Breast epithelium (tissue), 3 donors: ENCODE results near the gene EEF1AKMT3.

ENCODE experiments used
- POLR2A ChIP-seq: fragments of 450-650 bp; IDR thresholded peaks from one replicate; pipeline ENCODE4 v1.6.1; 2016; ENCODE audit warnings: antibody characterized with exemption, mild to moderate bottlenecking, moderate library complexity
- TF ChIP-seq, protein P1 (sequence below), 3 donors: fragments of 450-650 bp; IDR thresholded peaks; one replicate each; pipeline ENCODE4 v1.5.1; 2016 to 2017; ENCODE audit warnings: antibody characterized with exemption in 3 of 3, mild to moderate bottlenecking in 3 of 3, moderate library complexity in 3 of 3

DNA sequence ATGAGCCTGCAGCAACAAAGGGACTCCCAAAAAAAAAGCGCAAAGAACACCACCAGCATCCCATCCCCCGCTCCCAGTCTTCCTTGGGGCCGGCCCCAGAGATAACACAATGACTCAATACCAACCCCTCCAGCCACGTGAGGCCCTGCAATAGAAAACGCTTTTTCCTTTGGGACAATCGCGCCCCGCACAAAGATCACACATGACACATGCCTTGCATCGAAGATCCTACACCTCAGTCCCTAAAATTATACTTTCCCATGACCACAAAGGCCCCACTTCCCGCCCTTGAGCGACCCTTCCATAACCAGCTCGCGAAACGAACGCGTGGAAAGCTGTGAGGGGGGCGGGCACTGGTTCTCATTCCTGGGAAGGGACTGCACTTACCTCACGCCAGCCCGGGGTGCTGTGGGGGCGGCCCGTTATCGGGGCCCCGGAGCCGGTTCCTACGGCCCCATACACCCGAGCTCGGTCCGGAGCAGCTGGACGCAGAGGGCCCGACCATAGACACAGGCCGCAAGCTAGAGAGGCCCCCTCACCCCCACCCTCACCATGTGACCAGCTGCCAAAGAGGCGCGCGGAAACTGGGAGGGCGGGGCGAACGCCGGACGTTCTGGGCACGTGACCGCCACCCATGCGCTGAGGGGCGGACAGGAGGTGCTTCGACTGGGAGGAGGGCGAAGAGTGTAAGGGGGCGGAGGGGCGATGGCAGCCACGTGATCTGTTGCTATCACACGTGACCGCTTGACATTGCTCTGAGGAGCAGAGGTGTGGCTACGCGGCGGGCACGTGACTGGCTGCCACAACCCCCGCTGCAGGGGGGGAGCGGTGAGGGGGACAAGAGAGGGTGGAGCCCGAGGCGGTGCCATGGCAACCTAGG, 20.4 kb upstream of the EEF1AKMT3 start, which contains the start of gene CDK4:
- peak; percentile 31 for TF ChIP-seq POLR2A
- TF ChIP-seq, protein P1, sequence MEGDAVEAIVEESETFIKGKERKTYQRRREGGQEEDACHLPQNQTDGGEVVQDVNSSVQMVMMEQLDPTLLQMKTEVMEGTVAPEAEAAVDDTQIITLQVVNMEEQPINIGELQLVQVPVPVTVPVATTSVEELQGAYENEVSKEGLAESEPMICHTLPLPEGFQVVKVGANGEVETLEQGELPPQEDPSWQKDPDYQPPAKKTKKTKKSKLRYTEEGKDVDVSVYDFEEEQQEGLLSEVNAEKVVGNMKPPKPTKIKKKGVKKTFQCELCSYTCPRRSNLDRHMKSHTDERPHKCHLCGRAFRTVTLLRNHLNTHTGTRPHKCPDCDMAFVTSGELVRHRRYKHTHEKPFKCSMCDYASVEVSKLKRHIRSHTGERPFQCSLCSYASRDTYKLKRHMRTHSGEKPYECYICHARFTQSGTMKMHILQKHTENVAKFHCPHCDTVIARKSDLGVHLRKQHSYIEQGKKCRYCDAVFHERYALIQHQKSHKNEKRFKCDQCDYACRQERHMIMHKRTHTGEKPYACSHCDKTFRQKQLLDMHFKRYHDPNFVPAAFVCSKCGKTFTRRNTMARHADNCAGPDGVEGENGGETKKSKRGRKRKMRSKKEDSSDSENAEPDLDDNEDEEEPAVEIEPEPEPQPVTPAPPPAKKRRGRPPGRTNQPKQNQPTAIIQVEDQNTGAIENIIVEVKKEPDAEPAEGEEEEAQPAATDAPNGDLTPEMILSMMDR (IDR thresholded peaks at IDR 0.05) = no peak
